Sigmoid colon (tissue), 4 donors: ENCODE data around the gene GID4.

Source experiments
- EP300 ChIP-seq, 4 donors: sonication (generic); formaldehyde crosslinking; IDR thresholded peaks; one replicate each; pipeline ENCODE4 v1.6.1; 2017; ENCODE audit warnings: antibody characterized with exemption in 4 of 4
- POLR2A ChIP-seq, 2 donors: fragments of 450-650 bp; IDR thresholded peaks; one replicate each; pipeline ENCODE4 v1.6.1; 2016; ENCODE audit warnings: antibody characterized with exemption in 2 of 2, mild to moderate bottlenecking in 2 of 2, moderate library complexity in 2 of 2
- POLR2AphosphoS5 ChIP-seq, 4 donors: sonication (generic); formaldehyde crosslinking; IDR thresholded peaks; one replicate each; pipeline ENCODE4 v1.6.1; 2017; ENCODE audit warnings: antibody characterized with exemption in 4 of 4
- TF ChIP-seq, protein P1 (sequence below), 4 experiments: fragments of 450-650 bp in 3 of 4; fragments of 200-600 bp in 1 of 4; IDR thresholded peaks; one replicate each; pipeline ENCODE4 v1.5.1; 2016 to 2019; ENCODE audit warnings: antibody characterized with exemption in 4 of 4, mild to moderate bottlenecking in 3 of 4, moderate library complexity in 2 of 4

DNA sequence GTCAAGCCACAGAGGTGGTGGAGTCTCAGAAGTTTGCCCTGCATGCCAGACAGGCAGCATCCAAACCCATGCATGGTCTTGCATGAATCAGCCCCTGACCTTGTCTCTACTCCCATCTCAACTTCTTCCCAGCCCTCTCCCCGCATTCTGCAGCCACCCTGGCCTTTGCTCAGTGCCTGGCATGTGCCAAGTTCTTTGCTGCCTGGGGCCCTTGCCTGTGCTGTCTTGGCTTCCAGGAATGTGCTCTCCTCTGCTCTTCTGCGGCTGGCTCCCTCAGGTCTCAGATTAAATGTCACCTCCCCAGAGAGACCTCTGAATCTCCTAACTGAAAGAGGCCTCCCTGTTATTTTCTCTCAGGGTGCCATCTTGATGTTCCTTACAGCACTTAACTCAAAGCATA lies 48.9 kb upstream of the GID4 start:
- TF ChIP-seq POLR2A (IDR thresholded peaks at IDR 0.05), result no peak
- TF ChIP-seq, protein P1, sequence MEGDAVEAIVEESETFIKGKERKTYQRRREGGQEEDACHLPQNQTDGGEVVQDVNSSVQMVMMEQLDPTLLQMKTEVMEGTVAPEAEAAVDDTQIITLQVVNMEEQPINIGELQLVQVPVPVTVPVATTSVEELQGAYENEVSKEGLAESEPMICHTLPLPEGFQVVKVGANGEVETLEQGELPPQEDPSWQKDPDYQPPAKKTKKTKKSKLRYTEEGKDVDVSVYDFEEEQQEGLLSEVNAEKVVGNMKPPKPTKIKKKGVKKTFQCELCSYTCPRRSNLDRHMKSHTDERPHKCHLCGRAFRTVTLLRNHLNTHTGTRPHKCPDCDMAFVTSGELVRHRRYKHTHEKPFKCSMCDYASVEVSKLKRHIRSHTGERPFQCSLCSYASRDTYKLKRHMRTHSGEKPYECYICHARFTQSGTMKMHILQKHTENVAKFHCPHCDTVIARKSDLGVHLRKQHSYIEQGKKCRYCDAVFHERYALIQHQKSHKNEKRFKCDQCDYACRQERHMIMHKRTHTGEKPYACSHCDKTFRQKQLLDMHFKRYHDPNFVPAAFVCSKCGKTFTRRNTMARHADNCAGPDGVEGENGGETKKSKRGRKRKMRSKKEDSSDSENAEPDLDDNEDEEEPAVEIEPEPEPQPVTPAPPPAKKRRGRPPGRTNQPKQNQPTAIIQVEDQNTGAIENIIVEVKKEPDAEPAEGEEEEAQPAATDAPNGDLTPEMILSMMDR (IDR thresholded peaks at IDR 0.05), result no peak
- no peak for TF ChIP-seq POLR2AphosphoS5 (IDR thresholded peaks at IDR 0.05)
- no peak for TF ChIP-seq EP300 (IDR thresholded peaks at IDR 0.05)
